ENCODE data around the gene SPAG17.

Gene SPAG17

DNA sequence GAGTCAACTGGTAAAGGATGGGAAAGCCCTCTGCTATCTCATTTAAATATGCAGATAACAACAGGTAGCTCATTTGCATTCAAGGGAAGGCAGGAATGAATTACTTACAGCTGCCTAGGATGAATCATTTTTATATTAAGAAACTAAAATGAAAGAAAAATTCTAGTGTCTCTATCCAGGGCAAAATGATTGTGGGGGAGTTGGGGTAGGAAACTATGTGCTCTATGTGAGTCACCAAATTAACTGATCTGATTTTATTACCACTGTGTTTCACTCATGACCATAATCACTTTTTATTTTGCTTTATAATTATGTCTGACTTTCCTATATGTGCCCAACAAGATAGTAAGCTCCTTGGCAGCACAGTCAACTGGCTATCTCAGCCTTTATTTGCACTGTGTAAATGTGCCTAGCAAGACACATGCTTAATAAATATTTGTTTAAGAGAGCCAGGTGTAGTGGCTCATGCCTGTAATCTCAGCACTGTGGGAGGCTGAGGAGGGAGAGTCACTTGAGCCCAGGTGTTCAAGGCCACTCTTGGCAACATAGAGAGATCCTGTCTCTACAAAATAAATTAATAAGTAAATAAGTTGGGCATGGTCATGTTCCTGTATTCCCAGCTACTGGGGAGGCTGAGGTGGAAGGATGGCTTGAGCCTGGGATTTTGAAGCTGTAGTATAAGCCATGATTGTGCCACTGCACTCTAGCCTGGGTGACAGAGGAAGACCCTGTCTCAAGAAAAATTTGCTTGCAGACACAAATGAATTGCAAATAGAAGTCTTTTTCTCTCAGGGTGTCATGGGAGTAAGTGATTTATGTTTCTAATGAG is 84.1 kb downstream of the SPAG17 start:
- no peak overlapping the region for H3K27ac Mint-ChIP-seq
- H3K36me3 Mint-ChIP-seq = no peaks in the 10 kb centered on the region
- H3K4me3 Mint-ChIP-seq = no peak overlapping the region
- peaks cover 4% of the 10 kb centered on the region for H3K27me3 Mint-ChIP-seq
- no peaks in the 10 kb centered on the region for H3K4me1 Mint-ChIP-seq
- ATAC-seq (ENCODE audit: low read depth) (no peak), DNase-seq (ENCODE audit: low spot score in 2 of 2) (no peak)
- H3K9me3 Mint-ChIP-seq = no peaks in the 10 kb centered on the region

DNA sequence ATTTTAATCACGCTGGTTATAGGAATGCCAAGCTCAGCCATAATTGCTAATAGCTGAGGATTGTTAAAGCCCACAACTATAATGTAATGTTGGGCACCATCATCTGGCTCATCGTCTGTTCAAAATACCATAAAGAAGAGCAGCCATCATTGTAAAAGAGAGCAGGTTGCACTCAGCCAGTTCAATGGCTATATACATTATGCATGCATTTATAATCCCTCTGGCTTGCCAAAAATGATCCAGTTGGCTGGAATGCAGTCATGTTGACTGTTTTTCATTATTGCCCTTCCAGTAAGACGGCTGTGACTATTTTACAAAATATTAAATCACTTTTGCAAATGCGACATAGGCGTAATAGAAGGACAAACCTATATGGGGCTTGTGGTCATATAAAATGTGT is 85.3 kb downstream of the SPAG17 start:
- Mint-ChIP-seq H3K27ac (no peak overlapping the region), H3K27me3 (peaks cover 4% of the 10 kb centered on the region), H3K36me3 (no peaks in the 10 kb centered on the region), H3K4me1 (no peaks in the 10 kb centered on the region), H3K4me3 (no peak overlapping the region), H3K9me3 (no peaks in the 10 kb centered on the region)
- no peak for DNase-seq (ENCODE audit: low spot score in 2 of 2)
- ATAC-seq (ENCODE audit: low read depth) = no peak

DNA sequence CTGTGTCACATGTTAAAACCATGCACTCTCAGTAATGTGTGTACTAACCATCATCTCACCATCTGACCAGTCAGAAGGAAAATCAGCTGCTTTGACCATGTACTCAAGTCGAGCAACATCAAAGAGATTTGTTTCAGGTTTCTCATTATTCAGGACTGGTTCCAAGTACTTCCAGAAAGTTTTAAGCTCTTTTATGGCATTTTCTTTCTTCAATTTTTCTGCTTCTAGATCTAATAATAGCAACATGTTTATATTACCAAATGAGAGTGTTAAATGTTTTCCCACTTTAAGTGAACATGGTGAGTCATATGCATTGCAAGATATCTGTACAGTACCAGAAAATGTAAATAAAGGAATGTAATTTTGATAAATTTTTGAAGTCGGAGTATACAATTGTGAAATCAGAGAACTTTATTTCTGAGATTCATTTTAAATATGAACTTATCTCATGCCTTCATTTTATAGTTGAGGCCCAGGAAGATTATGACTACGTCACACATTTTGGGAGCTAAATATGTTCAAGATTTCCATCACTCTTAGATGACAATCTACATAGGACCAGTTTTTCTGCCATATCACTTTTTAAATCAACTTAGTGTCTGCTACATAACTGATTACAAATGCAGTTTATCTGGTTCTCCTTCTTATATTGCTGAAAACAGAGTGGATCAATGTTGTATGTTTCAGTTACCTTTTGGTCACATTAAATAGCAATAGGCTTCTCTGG is 87.2 kb downstream of the SPAG17 start:
- ATAC-seq (ENCODE audit: low read depth) = no peak
- DNase-seq (ENCODE audit: low spot score in 2 of 2) = no peak
- Mint-ChIP-seq H3K36me3 (no peaks in the 10 kb centered on the region), H3K27me3 (peaks cover 4% of the 10 kb centered on the region), H3K9me3 (no peaks in the 10 kb centered on the region), H3K27ac (no peak overlapping the region), H3K4me1 (no peaks in the 10 kb centered on the region), H3K4me3 (no peak overlapping the region)

DNA sequence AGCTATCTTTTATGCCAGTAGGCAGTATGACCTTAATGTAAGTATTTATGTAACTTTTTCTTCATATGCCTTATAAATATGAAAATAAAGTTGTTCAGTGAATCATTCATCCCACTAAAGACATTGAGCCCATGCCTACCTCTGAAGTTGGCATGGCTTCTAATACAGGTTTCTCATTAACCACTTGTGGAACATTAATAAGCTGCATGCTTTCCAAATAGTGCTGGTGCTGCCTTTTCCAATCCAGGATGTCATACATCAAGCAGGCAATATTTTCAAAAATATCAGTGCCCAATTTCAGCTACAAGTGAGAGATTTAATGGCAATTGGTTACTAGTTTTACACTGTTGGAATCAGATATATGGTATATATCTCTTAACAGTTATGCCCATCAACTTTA is 92.0 kb downstream of the SPAG17 start:
- H3K4me1 Mint-ChIP-seq = no peaks in the 10 kb centered on the region
- H3K9me3 Mint-ChIP-seq = peaks cover 2% of the 10 kb centered on the region
- no peaks in the 10 kb centered on the region for H3K36me3 Mint-ChIP-seq
- ATAC-seq (ENCODE audit: low read depth) (no peak), DNase-seq (ENCODE audit: low spot score in 2 of 2) (no peak)
- H3K4me3 Mint-ChIP-seq = no peak overlapping the region
- H3K27me3 Mint-ChIP-seq = peaks cover 7% of the 10 kb centered on the region
- H3K27ac Mint-ChIP-seq = no peak overlapping the region

DNA sequence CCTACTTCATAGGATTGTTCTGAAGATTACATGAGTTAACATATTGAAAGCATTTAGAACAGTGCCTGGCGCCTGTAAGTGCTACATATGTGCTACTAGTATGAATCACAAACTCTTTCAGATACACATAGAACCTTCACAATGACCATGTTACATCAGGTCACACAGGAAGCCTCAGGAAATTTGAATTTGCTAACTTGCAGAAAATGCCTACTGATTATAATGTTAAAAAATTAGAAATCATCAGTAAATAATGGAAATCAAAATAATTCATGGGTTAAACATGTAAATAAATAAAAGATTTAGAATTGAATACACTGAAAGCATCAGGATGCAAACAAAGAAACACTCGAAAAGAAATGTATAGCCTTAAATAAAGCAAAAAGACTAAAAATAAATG is 94.9 kb downstream of the SPAG17 start:
- no peaks in the 10 kb centered on the region for H3K4me1 Mint-ChIP-seq
- H3K36me3 Mint-ChIP-seq = no peaks in the 10 kb centered on the region
- peaks cover 2% of the 10 kb centered on the region for H3K9me3 Mint-ChIP-seq
- H3K27me3 Mint-ChIP-seq = peaks cover 5% of the 10 kb centered on the region
- no peak overlapping the region for H3K4me3 Mint-ChIP-seq
- no peak for ATAC-seq (ENCODE audit: low read depth)
- no peak overlapping the region for H3K27ac Mint-ChIP-seq
- DNase-seq (ENCODE audit: low spot score in 2 of 2) = no peak

DNA sequence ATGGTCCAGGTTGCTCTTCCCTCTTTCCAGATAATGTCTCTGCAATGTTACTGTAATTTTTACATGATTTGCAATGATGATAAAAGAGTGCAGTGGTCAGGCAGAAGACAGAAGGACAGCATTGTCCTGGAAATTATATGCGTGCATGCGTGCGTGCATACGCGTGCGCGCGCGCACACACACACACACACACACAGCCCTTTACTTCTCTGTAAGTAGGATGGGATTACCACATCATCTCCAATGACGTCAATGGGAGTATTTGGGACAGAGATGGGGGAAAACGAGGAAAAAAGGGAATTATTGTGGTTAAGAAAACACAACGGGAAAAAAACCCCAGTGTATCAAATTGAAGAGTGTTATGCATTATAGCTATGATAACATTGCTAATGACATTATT is 99.7 kb downstream of the SPAG17 start:
- Mint-ChIP-seq H3K36me3 (no peaks in the 10 kb centered on the region), H3K27me3 (peaks cover 6% of the 10 kb centered on the region)

DNA sequence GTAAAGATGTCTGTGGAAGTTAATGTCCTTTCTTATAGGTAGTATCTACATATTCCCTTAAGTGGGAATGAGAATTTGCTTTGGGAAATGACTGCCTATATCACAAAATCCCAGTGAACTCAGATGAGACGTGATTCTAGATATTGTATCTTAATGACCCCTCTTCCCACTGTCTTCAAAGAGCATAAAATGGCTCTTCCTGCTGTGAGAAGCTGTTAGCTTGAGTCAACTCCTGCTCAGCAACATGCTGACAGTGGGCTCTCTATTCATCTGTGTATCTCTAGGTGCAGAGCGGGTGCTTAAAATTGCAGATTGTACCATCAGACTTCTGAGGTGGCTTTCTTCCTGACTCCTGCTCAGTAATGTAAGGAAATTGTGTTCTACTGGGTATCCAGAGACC is 100.6 kb downstream of the SPAG17 start:
- no peak for DNase-seq (ENCODE audit: low spot score in 2 of 2)
- peaks cover 6% of the 10 kb centered on the region for H3K27me3 Mint-ChIP-seq
- no peaks in the 10 kb centered on the region for H3K9me3 Mint-ChIP-seq
- ATAC-seq (ENCODE audit: low read depth) = no peak
- no peak overlapping the region for H3K27ac Mint-ChIP-seq
- H3K4me3 Mint-ChIP-seq = no peak overlapping the region
- H3K36me3 Mint-ChIP-seq = no peaks in the 10 kb centered on the region
- H3K4me1 Mint-ChIP-seq = peaks cover 3% of the 10 kb centered on the region

More for the DNA sequence above, 99.7 kb downstream of the SPAG17 start:
- no peaks in the 10 kb centered on the region for H3K9me3 Mint-ChIP-seq
- no peak overlapping the region for H3K4me3 Mint-ChIP-seq
- ATAC-seq (ENCODE audit: low read depth) (no peak), DNase-seq (ENCODE audit: low spot score in 2 of 2) (no peak)
- no peak overlapping the region for H3K27ac Mint-ChIP-seq
- H3K4me1 Mint-ChIP-seq = peaks cover 3% of the 10 kb centered on the region

DNA sequence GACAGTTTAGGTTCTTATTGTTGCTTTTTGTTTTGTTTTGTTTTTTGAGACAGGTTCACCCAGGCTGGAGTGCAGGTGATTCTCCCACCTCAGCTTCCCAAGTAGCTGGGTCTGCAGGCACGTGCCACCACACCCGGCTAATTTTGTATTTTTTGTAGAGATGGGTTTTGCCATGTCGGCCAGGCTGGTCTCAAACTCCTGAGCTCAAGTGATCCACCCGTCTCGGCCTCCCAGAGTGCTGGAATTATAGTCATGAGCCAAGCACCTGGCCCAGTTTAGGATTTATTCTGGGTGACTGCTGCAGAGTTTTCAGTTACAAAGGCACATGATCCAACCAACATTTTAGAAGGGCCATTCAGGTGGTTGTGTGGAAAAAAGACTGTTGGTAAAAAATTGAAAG is 102.0 kb downstream of the SPAG17 start:
- DNase-seq (ENCODE audit: low spot score in 2 of 2) = no peak
- no peak for ATAC-seq (ENCODE audit: low read depth)
- H3K36me3 Mint-ChIP-seq = no peaks in the 10 kb centered on the region
- H3K27me3 Mint-ChIP-seq = peaks cover 6% of the 10 kb centered on the region
- H3K4me1 Mint-ChIP-seq = peaks cover 3% of the 10 kb centered on the region
- H3K27ac Mint-ChIP-seq = no peak overlapping the region
- no peaks in the 10 kb centered on the region for H3K9me3 Mint-ChIP-seq
- no peak overlapping the region for H3K4me3 Mint-ChIP-seq

DNA sequence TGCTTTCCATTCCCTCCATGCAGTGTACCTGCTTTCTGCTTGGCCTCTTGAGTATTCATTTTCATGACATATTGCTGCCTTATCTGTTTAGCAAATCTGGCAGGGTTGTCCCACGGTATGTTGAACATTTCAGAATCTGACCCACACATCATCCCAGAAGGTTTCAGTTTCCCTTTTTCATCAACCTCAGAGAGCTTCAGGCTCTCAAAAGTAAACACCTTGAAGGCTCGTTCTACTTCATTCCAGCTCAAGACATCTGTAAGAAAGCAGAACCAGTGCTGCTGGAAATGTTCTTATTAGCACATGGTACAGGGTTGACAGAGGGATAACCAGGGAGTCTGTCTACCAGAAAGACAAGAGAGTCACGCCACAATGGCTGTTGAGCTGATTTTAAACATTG is 103.6 kb downstream of the SPAG17 start:
- H3K27me3 Mint-ChIP-seq = peaks cover 6% of the 10 kb centered on the region
- ATAC-seq (ENCODE audit: low read depth) (no peak), DNase-seq (ENCODE audit: low spot score in 2 of 2) (no peak)
- no peak overlapping the region for H3K4me3 Mint-ChIP-seq
- H3K27ac Mint-ChIP-seq = no peak overlapping the region
- H3K4me1 Mint-ChIP-seq = peaks cover 3% of the 10 kb centered on the region
- no peaks in the 10 kb centered on the region for H3K9me3 Mint-ChIP-seq
- H3K36me3 Mint-ChIP-seq = no peaks in the 10 kb centered on the region

DNA sequence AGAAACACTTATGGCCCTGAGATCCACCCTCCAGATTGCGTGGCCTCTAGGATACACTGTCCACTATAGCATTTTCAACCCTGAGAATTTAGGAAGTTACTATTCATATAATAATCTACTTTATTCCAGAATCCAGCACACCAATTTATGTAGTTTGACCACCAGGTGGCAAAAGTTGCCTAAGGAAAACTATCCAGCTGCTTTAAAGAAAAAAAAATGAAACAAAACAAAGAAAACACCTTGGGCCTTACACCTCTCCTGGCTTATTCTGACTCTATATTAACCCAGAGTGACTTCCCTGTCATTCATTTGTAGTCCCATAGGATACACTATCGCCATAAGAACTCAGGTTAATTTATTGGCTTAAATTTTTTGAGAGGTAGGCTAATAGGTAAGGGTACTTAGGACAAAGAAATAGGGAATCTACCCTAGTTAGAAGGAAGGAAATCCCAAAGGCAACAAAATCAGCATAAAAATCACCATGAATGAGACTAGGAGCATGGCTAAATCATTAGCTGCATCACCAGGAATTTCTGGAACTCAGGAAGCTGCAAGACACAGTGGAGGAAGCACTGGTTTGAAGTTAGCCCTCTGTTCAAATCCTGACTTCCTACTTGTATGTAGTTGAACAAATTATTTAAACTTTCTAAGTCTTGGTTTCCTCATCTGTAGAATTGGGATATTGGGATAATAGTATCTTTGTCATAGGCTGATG is 107.5 kb downstream of the SPAG17 start:
- no peak overlapping the region for H3K27ac Mint-ChIP-seq
- no peak overlapping the region for H3K4me3 Mint-ChIP-seq
- H3K4me1 Mint-ChIP-seq = peaks cover 3% of the 10 kb centered on the region
- H3K36me3 Mint-ChIP-seq = no peaks in the 10 kb centered on the region
- ATAC-seq (ENCODE audit: low read depth) = no peak
- no peak for DNase-seq (ENCODE audit: low spot score in 2 of 2)
- H3K9me3 Mint-ChIP-seq = no peaks in the 10 kb centered on the region
- peaks cover 3% of the 10 kb centered on the region for H3K27me3 Mint-ChIP-seq

DNA sequence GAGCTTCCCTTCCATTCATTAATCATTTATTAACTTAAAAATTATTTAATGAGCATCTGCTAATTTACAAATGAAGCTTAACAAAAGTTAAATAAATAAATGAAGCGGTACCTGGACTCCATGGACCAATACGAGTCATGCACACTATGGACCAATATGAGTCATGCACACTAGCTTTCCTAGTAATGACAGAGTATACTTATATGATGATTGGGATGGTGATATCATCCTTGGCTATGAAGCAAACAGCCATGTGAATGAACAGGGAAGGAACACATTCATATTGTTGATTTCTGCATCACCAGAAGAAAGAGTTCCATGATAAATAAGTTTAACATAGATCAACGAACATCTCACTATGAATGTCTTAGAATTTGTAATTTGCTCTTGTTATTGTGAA is 109.9 kb downstream of the SPAG17 start:
- Mint-ChIP-seq H3K36me3 (no peaks in the 10 kb centered on the region), H3K4me3 (no peak overlapping the region), H3K9me3 (no peaks in the 10 kb centered on the region), H3K27ac (no peak overlapping the region), H3K27me3 (no peaks in the 10 kb centered on the region), H3K4me1 (no peaks in the 10 kb centered on the region)
- ATAC-seq (ENCODE audit: low read depth) = no peak
- no peak for DNase-seq (ENCODE audit: low spot score in 2 of 2)

DNA sequence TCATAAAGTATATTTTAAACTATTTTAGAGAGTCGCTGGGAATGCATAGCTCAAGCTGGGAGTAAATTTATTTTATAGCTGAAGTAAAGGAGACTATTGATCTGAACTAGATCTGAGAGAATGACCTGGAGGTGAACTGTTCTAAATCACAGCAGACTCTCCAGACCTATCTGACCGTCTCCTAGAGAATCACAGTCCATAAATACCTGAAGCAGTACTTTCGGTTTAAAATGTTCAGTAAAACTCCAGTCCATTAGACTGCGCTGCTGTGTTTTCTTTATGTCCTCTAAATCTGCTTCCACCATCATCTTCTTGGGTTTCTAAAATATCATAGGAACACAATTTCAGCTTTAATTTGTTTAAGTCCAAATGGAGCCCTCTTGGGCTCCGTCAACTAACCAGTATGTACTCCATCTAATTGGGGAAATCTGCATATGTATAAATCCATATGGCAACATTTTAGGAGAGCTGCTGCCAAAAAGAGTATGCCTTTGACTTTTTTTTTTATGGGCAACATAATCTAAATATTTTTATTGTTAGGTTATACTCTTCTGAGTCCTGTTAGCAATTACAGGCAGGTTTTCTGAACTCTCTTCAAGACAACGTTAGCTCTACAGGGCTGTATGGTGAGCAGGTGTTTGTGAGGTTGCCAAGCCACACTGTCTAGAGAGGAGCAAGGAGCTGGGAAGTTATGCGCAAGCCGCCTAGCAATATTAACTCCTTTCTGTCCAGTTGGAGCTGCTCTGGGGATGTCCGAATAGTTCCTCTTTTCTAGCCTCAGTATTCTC is 111.2 kb downstream of the SPAG17 start:
- Mint-ChIP-seq H3K36me3 (no peaks in the 10 kb centered on the region), H3K4me1 (no peaks in the 10 kb centered on the region), H3K27me3 (no peaks in the 10 kb centered on the region), H3K27ac (no peak overlapping the region), H3K4me3 (no peak overlapping the region), H3K9me3 (no peaks in the 10 kb centered on the region)
- ATAC-seq (ENCODE audit: low read depth) (no peak), DNase-seq (ENCODE audit: low spot score in 2 of 2) (no peak)

DNA sequence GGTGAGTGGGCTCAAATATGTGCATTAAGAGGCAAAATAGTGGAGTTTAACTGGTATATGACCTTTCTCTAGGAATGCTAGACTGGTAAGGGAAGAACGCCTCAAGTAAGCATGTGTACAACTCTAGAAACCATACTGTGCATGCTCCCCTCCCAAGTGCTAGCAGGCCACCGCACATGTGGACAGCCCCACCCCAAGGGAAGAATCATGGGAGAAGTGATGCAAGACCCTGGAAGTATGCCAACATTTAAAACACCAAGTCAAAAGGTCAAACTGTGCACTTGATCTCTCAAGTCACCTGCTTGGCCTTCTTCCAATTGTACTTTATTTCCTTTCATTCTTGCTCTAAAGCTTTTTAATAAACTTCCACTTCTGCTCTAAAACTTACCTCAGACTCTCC is 135.0 kb downstream of the SPAG17 start:
- DNase-seq (ENCODE audit: low spot score in 2 of 2) (no peak), ATAC-seq (ENCODE audit: low read depth) (no peak)
- H3K27me3 Mint-ChIP-seq = peaks cover 1% of the 10 kb centered on the region
- no peaks in the 10 kb centered on the region for H3K36me3 Mint-ChIP-seq
- H3K4me1 Mint-ChIP-seq = no peaks in the 10 kb centered on the region
- H3K4me3 Mint-ChIP-seq = no peak overlapping the region
- H3K9me3 Mint-ChIP-seq = no peaks in the 10 kb centered on the region
- H3K27ac Mint-ChIP-seq = no peak overlapping the region

Measured in memory B cell (primary cell).